ENCODE measurements around the gene YRDC.

DNA sequence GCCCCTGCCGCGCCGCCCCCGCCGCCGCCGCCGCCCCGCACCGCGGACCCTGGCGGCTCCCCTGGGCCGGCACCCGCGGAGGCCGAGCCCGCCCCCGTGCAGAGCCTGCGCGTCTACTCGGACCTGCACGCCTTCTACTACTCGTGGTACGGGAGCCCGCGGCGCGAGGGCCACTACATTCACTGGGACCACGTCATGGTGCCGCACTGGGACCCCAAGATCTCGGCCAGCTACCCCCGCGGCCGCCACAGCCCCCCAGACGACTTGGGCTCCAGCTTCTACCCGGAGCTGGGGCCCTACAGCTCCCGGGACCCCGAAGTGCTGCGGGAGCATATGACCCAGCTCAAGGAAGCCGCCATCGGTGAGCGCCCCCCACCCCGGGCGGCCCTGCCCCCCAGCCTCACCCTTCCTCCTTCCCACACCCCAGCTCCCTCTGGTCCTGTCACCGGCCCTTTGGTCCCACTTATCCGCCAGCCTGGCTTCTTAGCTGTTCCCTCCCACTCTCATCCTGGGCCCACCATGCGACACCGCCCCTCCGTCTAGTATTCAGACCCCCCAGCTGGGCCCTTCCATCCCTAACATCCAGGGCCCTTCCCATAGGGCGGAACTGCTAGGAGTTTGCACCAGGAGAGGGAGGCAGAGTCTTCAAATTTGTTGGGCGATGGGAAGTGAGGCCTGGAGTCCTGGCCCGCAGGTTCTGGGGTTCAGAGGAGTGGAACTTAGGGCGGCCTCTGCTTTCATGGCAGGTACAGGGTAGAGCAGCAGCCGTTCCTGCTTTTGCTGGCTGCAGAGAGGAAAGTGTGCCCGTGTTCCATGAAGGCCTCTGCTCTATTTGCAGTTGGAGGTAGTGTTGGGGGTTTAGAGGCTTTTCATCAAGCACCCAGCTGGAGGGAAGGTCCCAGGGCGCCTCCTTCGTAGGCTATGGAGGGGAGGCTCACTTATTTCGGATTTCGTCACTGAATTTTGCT is 13.4 kb downstream of the YRDC start:
- no peak for TF ChIP-seq CTCF (IDR thresholded peaks at IDR 0.05)
- no peak for TF ChIP-seq EP300 (IDR thresholded peaks at IDR 0.05)
- no peak for TF ChIP-seq POLR2A (IDR thresholded peaks at IDR 0.05)

Data from stomach (tissue), 4 donors.